Activated gamma-delta T cell (primary cell): ENCODE results near the gene CLDN5.

Source experiments
- DNase-seq: peaks from one replicate; lab custom pipeline; 2025; lab: John Stamatoyannopoulos, UW

CLDN5 gene

DNA sequence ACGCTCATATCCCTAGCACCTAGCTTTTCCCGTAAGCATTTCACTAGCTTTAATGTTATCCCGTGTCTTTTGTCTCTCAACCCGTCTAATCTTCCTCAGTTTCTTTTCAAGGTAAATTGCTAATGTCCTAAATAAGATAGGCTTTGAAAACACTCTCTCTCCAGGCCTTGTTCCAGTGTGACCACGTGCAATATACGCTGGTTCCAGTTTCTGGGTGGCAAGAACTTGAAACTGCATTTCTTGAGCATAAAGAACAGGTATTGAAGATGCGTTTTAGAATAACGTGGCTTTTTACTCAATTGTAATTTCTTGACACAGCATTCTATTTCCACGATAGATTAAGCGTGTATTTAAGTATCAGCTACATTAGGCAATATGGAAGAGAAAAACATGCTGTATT, 43.4 kb downstream of the CLDN5 start:
- DNase-seq: no peak

DNA sequence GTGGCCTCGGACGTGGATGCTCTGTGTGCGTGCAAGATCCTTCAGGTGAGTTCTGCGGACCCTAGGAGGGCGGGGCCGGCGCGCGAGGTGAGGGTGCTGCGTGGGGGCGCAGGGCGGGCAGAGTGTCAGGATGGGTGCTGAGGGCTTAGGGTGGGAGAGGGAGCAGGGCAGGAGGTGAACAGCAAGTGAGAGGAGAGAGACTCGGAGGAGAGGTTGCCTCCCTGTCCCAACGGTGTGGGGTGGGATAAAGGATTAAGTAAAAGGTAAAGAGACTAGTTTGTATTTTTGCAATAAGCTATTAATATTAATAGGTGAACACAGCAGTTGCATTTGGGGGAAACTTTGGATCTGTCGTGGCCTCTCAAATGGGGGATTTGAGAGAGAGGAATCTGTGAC, 44.0 kb downstream of the CLDN5 start:
- DNase-seq: no peak

- DNase-seq: peak; percentile 53
These were observed 44.6 kb downstream of the CLDN5 start, which contains the start of gene CDC45 for GRCh38 chr22:19479355-19480172. TSS of gene CDC45 (plus strand) at chr22:19479920. CDS start at chr22:19479969, 49 bp downstream.

GRCh38 chr22:19478901-19479354, 45.3 kb downstream of the CLDN5 start, which contains the start of gene UFD1:
TSS of gene UFD1 (minus strand) at chr22:19479193. CDS start at chr22:19479085, 108 bp downstream.
- DNase-seq: peak; percentile 72

DNA sequence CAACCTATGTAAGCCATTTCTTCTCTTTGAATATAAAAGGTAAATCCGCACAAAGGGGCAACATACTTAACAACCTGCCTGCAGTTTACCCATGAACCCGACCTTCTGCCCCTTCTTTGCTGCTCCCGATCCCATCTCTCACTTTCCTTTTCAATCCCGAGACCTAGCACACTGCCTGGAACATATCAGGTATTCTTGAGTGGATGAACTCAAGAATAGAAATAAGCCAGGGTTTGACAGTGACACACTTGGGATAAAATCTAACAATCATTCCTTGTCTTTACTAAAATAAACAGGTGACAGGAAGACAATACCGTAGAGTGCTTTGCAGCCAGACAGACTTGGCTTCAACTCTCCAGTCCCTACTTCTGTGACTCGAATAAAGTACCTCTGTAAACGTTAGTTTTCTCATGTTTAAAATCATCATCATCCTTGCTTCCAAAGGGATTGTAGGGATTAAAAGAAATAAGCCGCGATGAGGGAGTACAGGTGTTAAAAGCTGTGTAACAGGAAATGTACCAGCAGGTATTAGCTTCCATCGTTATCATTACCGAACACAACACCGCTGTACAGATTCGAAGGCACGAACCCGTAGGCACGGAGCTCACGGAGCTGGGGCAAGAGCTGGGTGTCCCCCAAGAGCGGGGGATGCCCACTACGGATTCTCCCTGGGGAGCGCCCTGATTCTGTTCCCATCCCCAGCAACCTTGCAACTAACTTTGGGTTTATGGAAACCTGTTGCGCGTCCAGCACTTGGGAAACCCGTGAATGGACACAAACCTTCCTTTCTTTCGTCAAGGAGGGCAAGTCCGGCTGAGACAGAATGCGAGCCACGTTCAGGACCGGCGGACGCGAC, 45.9 kb downstream of the CLDN5 start:
- DNase-seq: no peak

- no peak for DNase-seq
These were observed 46.7 kb downstream of the CLDN5 start for GRCh38 chr22:19477321-19478044.

DNA sequence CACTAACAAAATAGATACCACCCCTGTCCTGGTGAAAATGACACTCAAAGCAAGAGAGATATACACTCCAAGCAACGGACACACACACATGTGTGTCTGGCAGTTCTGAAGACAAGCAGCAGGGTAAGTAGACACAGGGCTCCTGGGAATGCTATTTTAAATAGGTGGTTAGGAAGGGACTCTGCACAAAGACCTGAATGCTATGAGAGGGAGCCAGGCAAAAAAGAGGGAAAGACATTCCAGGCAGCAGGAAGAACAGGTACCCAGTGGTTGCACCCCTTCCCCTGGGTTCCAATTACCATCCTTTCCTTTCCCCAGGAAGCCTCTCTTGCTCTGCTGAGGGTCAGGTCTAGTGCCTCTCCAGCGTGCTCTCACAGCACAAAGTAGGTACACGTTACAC, 48.2 kb downstream of the CLDN5 start:
- no peak for DNase-seq

DNA sequence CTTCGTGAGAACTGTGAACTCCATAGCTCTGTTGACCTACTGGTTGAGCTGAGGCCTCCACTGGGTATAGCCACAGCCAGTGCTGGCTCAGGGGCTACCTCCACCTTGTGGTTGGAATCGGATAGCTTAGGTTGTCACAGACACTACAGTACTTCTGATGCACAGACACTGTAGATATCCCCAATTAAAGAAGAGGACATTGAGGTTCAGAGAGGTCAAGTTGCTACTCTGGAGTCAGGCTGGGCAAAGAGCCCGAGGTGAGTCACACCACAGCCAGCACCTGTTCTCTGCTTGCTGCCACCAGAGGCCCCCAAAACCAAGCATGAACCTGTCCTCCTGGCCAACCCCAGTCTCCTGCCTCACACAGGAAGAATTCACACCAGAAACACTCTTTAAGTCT, 50.6 kb downstream of the CLDN5 start:
- DNase-seq: no peak
